Small intestine (tissue), 7 donors: ENCODE data around the gene ABLIM3. TPM values are rescaled to one million over a fixed set of nuclear protein-coding genes. Genes with fewer than 3 reads are reported as not detected.

Experiments
- DNase-seq, 2 donors: peaks; one replicate each; pipeline versions ENCODE4 v3.0.0 to v3.0.0-alpha.2; 2013
- FAIRE-seq: peaks from 2 replicates; lab custom pipeline; 2012; peaks lifted over from hg19 to GRCh38; lab: Jason Lieb, UNC
- H3K27ac ChIP-seq, 3 donors: one replicate each; pipeline ENCODE4 v1.5.1; 2013; ENCODE audit warnings: low read length in 2 of 3, mild to moderate bottlenecking in 2 of 3, control low read depth in 1 of 3, inconsistent platforms in 1 of 3, low read depth in 1 of 3, moderate library complexity in 1 of 3
- H3K27me3 ChIP-seq, 3 donors: one replicate each; pipeline ENCODE4 v1.6.1; 2013; ENCODE audit warnings: low read length in 3 of 3, inconsistent platforms in 1 of 3; ENCODE audit not compliant: control insufficient read depth in 3 of 3, insufficient read depth in 3 of 3
- H3K36me3 ChIP-seq, 3 donors: one replicate each; pipeline ENCODE4 v1.6.1; 2013; ENCODE audit warnings: low read length in 3 of 3, inconsistent platforms in 1 of 3, low read depth in 1 of 3, mild to moderate bottlenecking in 1 of 3, moderate library complexity in 1 of 3; ENCODE audit not compliant: control insufficient read depth in 3 of 3, insufficient read depth in 2 of 3
- H3K4me1 ChIP-seq, 3 donors: one replicate each; pipeline ENCODE4 v1.6.1; 2013; ENCODE audit warnings: low read length in 2 of 3, inconsistent platforms in 1 of 3, low read depth in 1 of 3, mild to moderate bottlenecking in 1 of 3, moderate library complexity in 1 of 3; ENCODE audit not compliant: control insufficient read depth in 3 of 3, insufficient read depth in 2 of 3
- H3K4me3 ChIP-seq, 3 donors: one replicate each; pipeline ENCODE4 v1.5.1; 2013; ENCODE audit warnings: low read length in 3 of 3, control low read depth in 1 of 3, inconsistent platforms in 1 of 3, low read depth in 1 of 3, mild to moderate bottlenecking in 1 of 3, moderate library complexity in 1 of 3
- H3K9me3 ChIP-seq, 2 donors: one replicate each; pipeline ENCODE4 v1.6.1; 2013; ENCODE audit warnings: low read depth in 1 of 2, low read length in 1 of 2; ENCODE audit not compliant: control insufficient read depth in 2 of 2, insufficient read depth in 1 of 2
- WGBS, 3 donors: extraction: QIAGEN DNeasy Blood & Tissue Kit; methylation state at CpG; one replicate each; pipeline ENCODE4 v1.1.7; 2013; 5-methylcytosine and 5-hydroxymethylcytosine counted together
- polyA plus RNA-seq, 4 donors: library from polyadenylated mRNA; stranded (reverse) in 3 of 4; unstranded in 1 of 4; fragments of 200-250 nt in 3 of 4; fragments of 120-200 nt in 1 of 4; gene quantifications; one replicate each; pipeline versions ENCODE4 v1.2.1 to v1.2.3, GENCODE V29; 2013
- donor health status: healthy with polysubstance abuse.
- donor health status: control.
- donor health status: control.
- donor health status: Bipolar disorder and iron deficiency.
- donor health status: healthy.

The ABLIM3 gene
- polyA plus RNA-seq, 4 donors, result 0.89 to 10.0 (median 5.3) TPM

GRCh38 chr5:149289301-149289700, 148.0 kb downstream of the ABLIM3 start:
- no peaks in the 10 kb centered on the region for H3K9me3 ChIP-seq
- DNase-seq (no peak), FAIRE-seq (no peak)
- H3K27me3 ChIP-seq, result no peaks in the 10 kb centered on the region
- peak overlapping the region in 1 of 3 donors; percentile 57 for H3K27ac ChIP-seq
- 45 to 66% (median 57%) methylated on average over 6 to 7 of the region's 7 CpGs for WGBS, 3 donors
- H3K36me3 ChIP-seq, result no peaks in the 10 kb centered on the region
- H3K4me1 ChIP-seq, result peaks cover 0 to 3% (median 0%) of the 10 kb centered on the region in 3 donors
- no peak overlapping the region for H3K4me3 ChIP-seq

- WGBS, 3 donors, result 58 to 75% (median 69%) methylated on average over 10 of the region's 10 CpGs
- no peak for FAIRE-seq
- H3K4me3 ChIP-seq, result no peak overlapping the region
- no peaks in the 10 kb centered on the region for H3K9me3 ChIP-seq
- no peak for DNase-seq
- no peaks in the 10 kb centered on the region for H3K27me3 ChIP-seq
- H3K36me3 ChIP-seq, result peaks cover 0 to 2% (median 0%) of the 10 kb centered on the region in 3 donors
- H3K4me1 ChIP-seq, result peaks cover 0 to 28% (median 0%) of the 10 kb centered on the region in 3 donors
- no peak overlapping the region for H3K27ac ChIP-seq
Measured at GRCh38 chr5:149294872-149295829, 153.9 kb downstream of the ABLIM3 start.

GRCh38 chr5:149297340-149298025, 156.2 kb downstream of the ABLIM3 start:
- H3K4me3 ChIP-seq, result no peak overlapping the region
- peaks cover 0 to 3% (median 0%) of the 10 kb centered on the region in 3 donors for H3K36me3 ChIP-seq
- WGBS, 3 donors, result 72 to 75% (median 74%) methylated on average over 5 of the region's 5 CpGs
- H3K27ac ChIP-seq, result peak overlapping the region in 1 of 3 donors; percentile 31
- FAIRE-seq (no peak), DNase-seq (peak in 1 of 2 donors; percentile 49)
- no peaks in the 10 kb centered on the region for H3K27me3 ChIP-seq
- peaks cover 0 to 30% (median 0%) of the 10 kb centered on the region in 3 donors for H3K4me1 ChIP-seq
- no peaks in the 10 kb centered on the region for H3K9me3 ChIP-seq

GRCh38 chr5:149298163-149298562, 156.9 kb downstream of the ABLIM3 start:
- H3K27me3 ChIP-seq, result no peaks in the 10 kb centered on the region
- H3K4me1 ChIP-seq, result peaks cover 0 to 30% (median 0%) of the 10 kb centered on the region in 3 donors
- no peak overlapping the region for H3K4me3 ChIP-seq
- 11 to 51% (median 12%) methylated on average over 1 of the region's 1 CpG for WGBS, 3 donors
- peaks cover 0 to 3% (median 0%) of the 10 kb centered on the region in 3 donors for H3K36me3 ChIP-seq
- DNase-seq (no peak), FAIRE-seq (no peak)
- H3K27ac ChIP-seq, result peak overlapping the region in 1 of 3 donors; percentile 29
- H3K9me3 ChIP-seq, result no peaks in the 10 kb centered on the region

GRCh38 chr5:149298842-149299404, 157.6 kb downstream of the ABLIM3 start:
- Histone ChIP-seq H3K4me1 (peaks cover 0 to 30% (median 0%) of the 10 kb centered on the region in 3 donors), H3K27ac (peak overlapping the region in 2 of 3 donors; percentile 30 to 33), H3K4me3 (no peak overlapping the region), H3K9me3 (no peaks in the 10 kb centered on the region), H3K27me3 (no peaks in the 10 kb centered on the region), H3K36me3 (peaks cover 0 to 3% (median 0%) of the 10 kb centered on the region in 3 donors)
- WGBS, 3 donors, result 45 to 60% (median 50%) methylated on average over 10 to 11 of the region's 11 CpGs
- no peak for FAIRE-seq
- DNase-seq, result peak in 1 of 2 donors; percentile 38

GRCh38 chr5:149299451-149300054, 158.3 kb downstream of the ABLIM3 start:
- Histone ChIP-seq H3K27me3 (no peaks in the 10 kb centered on the region), H3K4me1 (peaks cover 0 to 30% (median 0%) of the 10 kb centered on the region in 3 donors), H3K27ac (peak overlapping the region in 2 of 3 donors; percentile 30 to 33), H3K36me3 (peaks cover 0 to 3% (median 0%) of the 10 kb centered on the region in 3 donors), H3K9me3 (no peaks in the 10 kb centered on the region), H3K4me3 (no peak overlapping the region)
- WGBS, 3 donors, result 62 to 69% (median 67%) methylated on average over 14 of the region's 14 CpGs
- peak in 1 of 2 donors; percentile 53 for DNase-seq
- no peak for FAIRE-seq

GRCh38 chr5:149300441-149300840, 159.1 kb downstream of the ABLIM3 start:
- no peak for FAIRE-seq
- peaks cover 0 to 3% (median 0%) of the 10 kb centered on the region in 3 donors for H3K36me3 ChIP-seq
- DNase-seq, result no peak
- no peaks in the 10 kb centered on the region for H3K27me3 ChIP-seq
- peak overlapping the region in 1 of 3 donors; percentile 27 for H3K27ac ChIP-seq
- H3K4me1 ChIP-seq, result peaks cover 0 to 30% (median 0%) of the 10 kb centered on the region in 3 donors
- 79 to 90% (median 87%) methylated on average over 6 of the region's 6 CpGs for WGBS, 3 donors
- H3K4me3 ChIP-seq, result no peak overlapping the region
- no peaks in the 10 kb centered on the region for H3K9me3 ChIP-seq
